ENCODE results near the gene CHST7. TPM values are rescaled to one million over a fixed set of nuclear protein-coding genes. Genes with fewer than 3 reads are reported as not detected.
"Not testable (repeated sequence)": the region's sequence is repeated elsewhere in the genome, so short reads cannot be mapped to it uniquely, and the experiment has no call there.

CHST7 gene, protein sequence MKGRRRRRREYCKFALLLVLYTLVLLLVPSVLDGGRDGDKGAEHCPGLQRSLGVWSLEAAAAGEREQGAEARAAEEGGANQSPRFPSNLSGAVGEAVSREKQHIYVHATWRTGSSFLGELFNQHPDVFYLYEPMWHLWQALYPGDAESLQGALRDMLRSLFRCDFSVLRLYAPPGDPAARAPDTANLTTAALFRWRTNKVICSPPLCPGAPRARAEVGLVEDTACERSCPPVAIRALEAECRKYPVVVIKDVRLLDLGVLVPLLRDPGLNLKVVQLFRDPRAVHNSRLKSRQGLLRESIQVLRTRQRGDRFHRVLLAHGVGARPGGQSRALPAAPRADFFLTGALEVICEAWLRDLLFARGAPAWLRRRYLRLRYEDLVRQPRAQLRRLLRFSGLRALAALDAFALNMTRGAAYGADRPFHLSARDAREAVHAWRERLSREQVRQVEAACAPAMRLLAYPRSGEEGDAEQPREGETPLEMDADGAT
- 5.5 and 5.6 TPM in 2 replicates for total RNA-seq
- 2.3 and 7.8 TPM in 2 replicates for polyA plus RNA-seq

DNA sequence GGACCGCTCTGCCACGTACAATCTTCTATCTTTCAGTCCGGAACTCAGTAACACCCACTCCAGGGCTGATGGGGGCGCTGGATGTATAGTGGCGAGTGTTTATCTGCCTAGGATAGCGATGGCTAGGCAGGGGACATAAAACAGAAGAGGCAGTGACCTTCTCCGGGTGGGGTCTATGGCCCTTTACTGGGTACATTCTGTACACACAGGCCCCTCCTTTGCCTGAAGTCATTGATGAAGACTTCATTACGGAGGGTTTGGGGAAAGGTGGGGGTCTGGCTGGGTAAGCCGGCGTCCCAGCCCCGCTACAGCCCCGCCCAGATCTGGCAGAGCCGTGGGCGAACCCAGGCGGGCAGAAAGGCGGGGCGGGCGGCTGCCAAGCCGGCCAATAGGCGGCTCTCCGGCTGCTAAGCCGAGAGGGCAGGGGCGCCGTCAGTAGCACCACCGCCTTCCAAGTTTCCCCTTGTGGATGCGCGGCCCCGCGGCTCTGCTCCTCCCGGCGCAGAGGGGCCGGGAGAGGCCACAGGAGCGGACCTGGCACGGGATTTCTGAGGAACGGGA is at the start of gene CHST7:
CHST7 (plus strand) TSS at position 435 of the 561 bp plus-strand sequence. CDS start 167 bp downstream, outside the sequence.
- no peaks in the 10 kb centered on the region for H3K9me2 ChIP-seq (replicated peaks; ENCODE audit: insufficient read depth)
- no peaks in the 10 kb centered on the region for H3K36me3 ChIP-seq (replicated peaks; ENCODE audit: insufficient read depth, low read depth)
- H3K27me3 ChIP-seq: peaks cover 3% of the 10 kb centered on the region
- TF ChIP-seq EZH2 (IDR thresholded peaks at IDR 0.05; ENCODE audit: borderline replicate concordance) (no peak), EZH2phosphoT487 (IDR thresholded peaks at IDR 0.05; ENCODE audit: low read depth, severe bottlenecking, unreplicated experiment) (no peak)
- TF ChIP-seq, protein P1, sequence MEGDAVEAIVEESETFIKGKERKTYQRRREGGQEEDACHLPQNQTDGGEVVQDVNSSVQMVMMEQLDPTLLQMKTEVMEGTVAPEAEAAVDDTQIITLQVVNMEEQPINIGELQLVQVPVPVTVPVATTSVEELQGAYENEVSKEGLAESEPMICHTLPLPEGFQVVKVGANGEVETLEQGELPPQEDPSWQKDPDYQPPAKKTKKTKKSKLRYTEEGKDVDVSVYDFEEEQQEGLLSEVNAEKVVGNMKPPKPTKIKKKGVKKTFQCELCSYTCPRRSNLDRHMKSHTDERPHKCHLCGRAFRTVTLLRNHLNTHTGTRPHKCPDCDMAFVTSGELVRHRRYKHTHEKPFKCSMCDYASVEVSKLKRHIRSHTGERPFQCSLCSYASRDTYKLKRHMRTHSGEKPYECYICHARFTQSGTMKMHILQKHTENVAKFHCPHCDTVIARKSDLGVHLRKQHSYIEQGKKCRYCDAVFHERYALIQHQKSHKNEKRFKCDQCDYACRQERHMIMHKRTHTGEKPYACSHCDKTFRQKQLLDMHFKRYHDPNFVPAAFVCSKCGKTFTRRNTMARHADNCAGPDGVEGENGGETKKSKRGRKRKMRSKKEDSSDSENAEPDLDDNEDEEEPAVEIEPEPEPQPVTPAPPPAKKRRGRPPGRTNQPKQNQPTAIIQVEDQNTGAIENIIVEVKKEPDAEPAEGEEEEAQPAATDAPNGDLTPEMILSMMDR (IDR thresholded peaks at IDR 0.05; ENCODE audit: poor library complexity): peak; percentile 28
- peak within 1 kb of the TSS; percentile 39 for H3K4me3 ChIP-seq
- peak within 1 kb of the TSS; percentile 68 for H2AFZ ChIP-seq
- H3K79me2 ChIP-seq: no peaks in the 10 kb centered on the region
- WGBS (ENCODE audit: low lambda C conversion rate, missing lambda C conversion rate): 51% methylated on average over 32 of the region's 35 CpGs
- H3K9me3 ChIP-seq (ENCODE audit: low read depth): no peaks in the 10 kb centered on the region
- H3K27ac ChIP-seq: no peak within 1 kb of the TSS
- H3K4me1 ChIP-seq (ENCODE audit: insufficient read depth): no peaks in the 10 kb centered on the region
- H3K4me2 ChIP-seq: peak within 1 kb of the TSS; percentile 91
- DNase-seq (ENCODE audit: low spot score): peak; percentile 68
- no peaks in the 10 kb centered on the region for H4K20me1 ChIP-seq (ENCODE audit: insufficient read depth, poor library complexity, severe bottlenecking)

DNA sequence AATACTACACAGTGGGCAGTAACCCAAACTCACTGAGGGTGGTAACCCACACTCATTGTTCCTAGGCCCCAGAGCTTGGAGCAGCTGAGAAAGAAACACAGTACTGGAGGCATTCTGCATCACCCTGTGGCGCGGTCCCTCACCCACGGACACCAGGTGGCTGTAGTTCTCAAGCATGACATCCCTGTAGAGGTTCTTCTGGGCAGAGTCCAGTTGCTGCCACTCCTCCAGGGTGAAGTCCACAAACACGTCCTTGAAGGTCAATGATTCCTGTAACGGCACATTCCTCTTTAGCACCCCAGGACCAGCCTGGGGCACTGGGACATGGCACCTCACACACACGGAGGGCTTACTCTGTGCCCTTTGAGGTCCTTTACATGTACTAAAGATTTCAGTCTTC is 44.9 kb upstream of the CHST7 start:
- H3K36me3 ChIP-seq (replicated peaks; ENCODE audit: insufficient read depth, low read depth); H4K20me1 ChIP-seq (ENCODE audit: insufficient read depth, poor library complexity, severe bottlenecking); H3K9me2 ChIP-seq (replicated peaks; ENCODE audit: insufficient read depth); H3K27ac ChIP-seq; H3K79me2 ChIP-seq; H3K4me1 ChIP-seq (ENCODE audit: insufficient read depth); DNase-seq (ENCODE audit: low spot score); H3K27me3 ChIP-seq; H3K4me3 ChIP-seq; H2AFZ ChIP-seq; H3K4me2 ChIP-seq; H3K9me3 ChIP-seq (ENCODE audit: low read depth): not testable (repeated sequence)
- 76% methylated on average over 6 of the region's 6 CpGs for WGBS (ENCODE audit: low lambda C conversion rate, missing lambda C conversion rate)

DNA sequence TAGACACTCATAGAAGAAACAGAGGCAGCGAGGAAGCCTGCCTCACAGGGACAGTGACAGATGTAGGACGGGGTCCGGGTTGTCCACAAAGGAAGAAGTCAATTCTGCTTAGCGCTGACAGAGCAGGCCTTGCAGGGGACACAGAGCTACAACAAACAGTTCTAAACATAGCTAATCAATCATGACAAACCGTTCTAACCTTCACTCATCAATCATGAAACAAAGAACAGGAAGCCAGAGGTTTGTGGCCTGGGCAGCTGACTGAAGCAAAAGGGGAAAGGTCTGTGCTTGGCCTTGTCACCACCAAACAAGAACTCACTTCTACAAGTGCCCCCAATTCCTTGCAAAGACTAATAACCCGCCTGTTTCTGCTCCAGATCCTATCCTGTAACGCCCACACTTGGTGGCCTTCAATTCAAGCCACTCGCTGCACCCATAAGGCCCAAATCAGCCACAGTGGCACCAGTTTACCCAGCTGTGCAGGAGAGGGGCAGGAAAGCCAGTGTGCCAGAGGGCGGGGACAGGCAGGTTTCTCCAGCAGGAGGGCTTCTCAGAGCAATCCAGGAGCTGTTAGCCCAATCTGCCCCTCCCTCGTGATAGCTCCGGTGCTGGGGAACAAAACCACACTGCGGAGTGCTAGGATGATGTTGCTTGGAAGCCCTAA is 43.7 kb upstream of the CHST7 start:
- WGBS (ENCODE audit: low lambda C conversion rate, missing lambda C conversion rate): 77% methylated on average over 11 of the region's 12 CpGs
- not testable (repeated sequence) for H4K20me1 ChIP-seq (ENCODE audit: insufficient read depth, poor library complexity, severe bottlenecking)

DNA sequence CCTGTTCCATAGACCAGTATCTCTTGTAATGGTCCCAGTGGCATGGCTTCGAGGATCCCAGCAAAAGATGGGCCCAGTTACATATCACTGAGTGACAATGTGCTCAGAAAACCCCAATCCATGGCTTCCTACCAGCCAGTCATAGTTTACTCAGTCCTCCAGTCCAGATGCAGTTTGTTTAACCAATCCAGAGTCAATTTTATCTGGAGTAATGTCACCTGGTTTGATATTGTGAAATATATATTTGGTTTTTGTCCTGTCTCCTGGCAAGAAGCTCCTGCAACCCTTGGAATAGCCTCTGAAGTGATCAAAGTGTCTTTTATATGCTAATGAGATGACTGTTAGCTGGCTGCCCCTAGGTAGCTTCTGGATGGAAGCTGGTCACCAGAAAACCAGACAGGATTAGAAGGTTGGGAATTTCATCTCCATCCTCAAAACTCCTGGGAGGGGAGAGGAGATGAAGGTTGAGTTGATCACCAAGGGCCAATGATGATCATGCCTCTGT is 43.1 kb upstream of the CHST7 start:
- not testable (repeated sequence) for H3K4me2 ChIP-seq; H3K79me2 ChIP-seq; H3K4me3 ChIP-seq; H3K27ac ChIP-seq; H4K20me1 ChIP-seq (ENCODE audit: insufficient read depth, poor library complexity, severe bottlenecking); H3K4me1 ChIP-seq (ENCODE audit: insufficient read depth); DNase-seq (ENCODE audit: low spot score); H3K9me2 ChIP-seq (replicated peaks; ENCODE audit: insufficient read depth); H3K9me3 ChIP-seq (ENCODE audit: low read depth); H3K36me3 ChIP-seq (replicated peaks; ENCODE audit: insufficient read depth, low read depth); H2AFZ ChIP-seq; H3K27me3 ChIP-seq
- 72% methylated on average over 1 of the region's 1 CpG for WGBS (ENCODE audit: low lambda C conversion rate, missing lambda C conversion rate)

More for the DNA sequence above, 43.7 kb upstream of the CHST7 start:
- DNase-seq (ENCODE audit: low spot score); H3K79me2 ChIP-seq; H3K4me2 ChIP-seq; H3K4me3 ChIP-seq; H2AFZ ChIP-seq; H3K9me3 ChIP-seq (ENCODE audit: low read depth); H3K27ac ChIP-seq; H3K4me1 ChIP-seq (ENCODE audit: insufficient read depth); H3K36me3 ChIP-seq (replicated peaks; ENCODE audit: insufficient read depth, low read depth); H3K27me3 ChIP-seq; H3K9me2 ChIP-seq (replicated peaks; ENCODE audit: insufficient read depth): not testable (repeated sequence)

Data from hepatocyte (in vitro differentiated cells).